Osteoblast (primary cell): ENCODE results near the gene SLC25A20. TPM values are rescaled to one million over a fixed set of nuclear protein-coding genes. Genes with fewer than 3 reads are reported as not detected.

ENCODE experiments used
- DNase-seq: peaks from one replicate; pipeline ENCODE4 v3.0.0; 2011; ENCODE audit warnings: low spot score, mixed read lengths; ENCODE audit not compliant: insufficient read length; ENCODE audit errors: missing footprints
- H2AFZ ChIP-seq: 2 replicates; pipeline ENCODE4 v1.6.0; 2011; ENCODE audit warnings: mild to moderate bottlenecking, low read length
- H3K27ac ChIP-seq: 2 replicates; pipeline ENCODE4 v1.5.1; 2011; ENCODE audit warnings: mild to moderate bottlenecking, low read depth, low read length, moderate library complexity
- H3K27me3 ChIP-seq: 2 replicates; pipeline ENCODE4 v1.6.0; 2012; ENCODE audit warnings: mild to moderate bottlenecking, control low read depth, inconsistent platforms, low read length, moderate library complexity; ENCODE audit not compliant: insufficient read depth
- H3K36me3 ChIP-seq: 2 replicates; pipeline ENCODE4 v1.5.1; 2011; ENCODE audit warnings: mild to moderate bottlenecking, low read length, control low read depth, moderate library complexity; ENCODE audit not compliant: insufficient read depth
- H3K4me1 ChIP-seq: 2 replicates; pipeline ENCODE4 v1.5.1; 2011; ENCODE audit warnings: mild to moderate bottlenecking, low read length, control low read depth, moderate library complexity; ENCODE audit not compliant: insufficient read depth
- H3K4me2 ChIP-seq: 2 replicates; pipeline ENCODE4 v1.6.0; 2011; ENCODE audit warnings: mild to moderate bottlenecking, low read length; ENCODE audit not compliant: insufficient read depth
- H3K4me3 ChIP-seq: fragments of 200-600 bp; sonication (generic); 3 replicates; pipeline ENCODE4 v1.5.1; 2012; ENCODE audit warnings: mild to moderate bottlenecking, low read length, inconsistent platforms; ENCODE audit not compliant: insufficient read depth
- H3K79me2 ChIP-seq: 2 replicates; pipeline ENCODE4 v1.6.0; 2012; ENCODE audit warnings: mild to moderate bottlenecking, low read length, control low read depth, inconsistent platforms; ENCODE audit not compliant: insufficient read depth
- H3K9me3 ChIP-seq: 2 replicates; pipeline ENCODE4 v1.5.1; 2011; ENCODE audit warnings: low read depth, low read length, control low read depth
- H4K20me1 ChIP-seq: 2 replicates; pipeline ENCODE4 v1.6.0; 2012; ENCODE audit warnings: mild to moderate bottlenecking, low read length, control low read depth; ENCODE audit not compliant: insufficient read depth
- CTCF ChIP-seq: IDR thresholded peaks from 2 replicates; pipeline ENCODE4 v1.5.1; 2011; ENCODE audit warnings: mild to moderate bottlenecking, low read depth, low read length, moderate library complexity; ENCODE audit errors: extremely low read depth
- total RNA-seq: library from RNA; depleted of rRNA; stranded (reverse); fragments of >200 nt; gene quantifications from 2 replicates; pipeline ENCODE4 v1.2.3, GENCODE V29; 2012

SLC25A20 gene
- total RNA-seq, 1 donor = 11.9 TPM

- peaks cover 87% of the 10 kb centered on the region for H3K79me2 ChIP-seq
- no peak overlapping the region for H3K4me3 ChIP-seq
- H3K4me1 ChIP-seq = peaks cover 15% of the 10 kb centered on the region
- peaks cover 18% of the 10 kb centered on the region for H4K20me1 ChIP-seq
- H3K27ac ChIP-seq = no peak overlapping the region
- no peaks in the 10 kb centered on the region for H3K36me3 ChIP-seq
- TF ChIP-seq CTCF = no peak
- H3K9me3 ChIP-seq = no peaks in the 10 kb centered on the region
- peak overlapping the region; percentile 26 for H3K4me2 ChIP-seq
- no peaks in the 10 kb centered on the region for H3K27me3 ChIP-seq
- DNase-seq = no peak
- no peak overlapping the region for H2AFZ ChIP-seq
These were observed 77.9 kb downstream of the SLC25A20 start for GRCh38 chr3:48820612-48821324.

GRCh38 chr3:48819234-48820221 is 79.2 kb downstream of the SLC25A20 start:
- peaks cover 81% of the 10 kb centered on the region for H3K79me2 ChIP-seq
- H3K36me3 ChIP-seq = no peaks in the 10 kb centered on the region
- no peak overlapping the region for H3K4me2 ChIP-seq
- H3K4me3 ChIP-seq = no peak overlapping the region
- H3K9me3 ChIP-seq = no peaks in the 10 kb centered on the region
- H3K27ac ChIP-seq = no peak overlapping the region
- TF ChIP-seq CTCF = no peak
- peaks cover 18% of the 10 kb centered on the region for H4K20me1 ChIP-seq
- H3K27me3 ChIP-seq = no peaks in the 10 kb centered on the region
- no peak overlapping the region for H2AFZ ChIP-seq
- no peak for DNase-seq
- peaks cover 13% of the 10 kb centered on the region for H3K4me1 ChIP-seq

GRCh38 chr3:48811524-48811923 is 87.2 kb downstream of the SLC25A20 start:
- no peak overlapping the region for H3K4me2 ChIP-seq
- H3K4me1 ChIP-seq = no peaks in the 10 kb centered on the region
- peaks cover 57% of the 10 kb centered on the region for H3K79me2 ChIP-seq

More at GRCh38 chr3:48811524-48811923, 87.2 kb downstream of the SLC25A20 start:
- DNase-seq = no peak
- no peak for TF ChIP-seq CTCF
- Histone ChIP-seq H3K27ac (no peak overlapping the region), H3K9me3 (no peaks in the 10 kb centered on the region), H2AFZ (no peak overlapping the region), H4K20me1 (peaks cover 6% of the 10 kb centered on the region), H3K36me3 (no peaks in the 10 kb centered on the region), H3K27me3 (no peaks in the 10 kb centered on the region), H3K4me3 (no peak overlapping the region)

Other genes with a start within 250 kb of the SLC25A20 start
- gene CELSR3, start 236.0 kb downstream of the SLC25A20 start, total RNA-seq = 1.2 and 1.4 TPM in 2 replicates
- gene NCKIPSD, start 213.0 kb downstream of the SLC25A20 start, total RNA-seq = 17.1 and 17.7 TPM in 2 replicates
- gene IP6K2, start 181.7 kb downstream of the SLC25A20 start, total RNA-seq = 38.0 and 44.9 TPM in 2 replicates
- gene PRKAR2A, start 51.0 kb downstream of the SLC25A20 start, total RNA-seq = 43.6 and 47.4 TPM in 2 replicates
- gene ARIH2, start 20.0 kb upstream of the SLC25A20 start, total RNA-seq = 69.1 and 82.5 TPM in 2 replicates
- gene P4HTM, start 91.4 kb upstream of the SLC25A20 start, total RNA-seq = 31.8 and 32.4 TPM in 2 replicates
- 74.3 and 98.4 TPM in 2 replicates for gene WDR6, start 108.5 kb upstream of the SLC25A20 start, total RNA-seq
- gene DALRD3, start 119.7 kb upstream of the SLC25A20 start, total RNA-seq = 37.1 and 39.1 TPM in 2 replicates
- 43.0 and 43.4 TPM in 2 replicates for gene NDUFAF3, start 123.2 kb upstream of the SLC25A20 start, total RNA-seq
- gene IMPDH2, start 130.5 kb upstream of the SLC25A20 start, total RNA-seq = 273 and 286 TPM in 2 replicates
- gene QRICH1, start 195.2 kb upstream of the SLC25A20 start, total RNA-seq = 136 and 167 TPM in 2 replicates
- gene QARS1, start 205.9 kb upstream of the SLC25A20 start, total RNA-seq = 360 and 416 TPM in 2 replicates
- gene USP19, start 221.9 kb upstream of the SLC25A20 start, total RNA-seq = 37.1 and 49.6 TPM in 2 replicates
- 355 and 450 TPM in 2 replicates for gene LAMB2, start 234.2 kb upstream of the SLC25A20 start, total RNA-seq